BJ (cell line): ENCODE data around the gene ABCA7. TPM values are rescaled to one million over a fixed set of nuclear protein-coding genes. Genes with fewer than 3 reads are reported as not detected.

Source experiments
- CTCF ChIA-PET: fragments of 350-600 bp; formaldehyde crosslinking; extraction: SDS; loops from one replicate; lab custom pipeline; 2021; ENCODE audit warnings: antibody characterized with exemption, inconsistent platforms; lab: Yijun Ruan, JAX
- POLR2A ChIA-PET: fragments of 300-600 bp; sonication (Branson Sonifier 250); formaldehyde crosslinking; extraction: SDS; loops from one replicate; lab custom pipeline; 2021; ENCODE audit warnings: antibody characterized with exemption; lab: Charles Lee
- DNase-seq: peaks from one replicate; pipeline ENCODE4 v3.0.0-alpha.2; 2011; ENCODE audit warnings: low read depth
- H3K27me3 ChIP-seq: 2 replicates; pipeline ENCODE4 v1.6.0; 2011; ENCODE audit warnings: low read length; ENCODE audit not compliant: control insufficient read depth, insufficient read depth
- H3K36me3 ChIP-seq: 2 replicates; pipeline ENCODE4 v1.5.1; 2011; ENCODE audit warnings: low read length; ENCODE audit not compliant: control insufficient read depth, insufficient read depth
- H3K4me3 ChIP-seq: 2 replicates; pipeline ENCODE4 v1.5.1; 2011; ENCODE audit warnings: low read depth, mild to moderate bottlenecking, control low read depth, low read length
- CTCF ChIP-seq: IDR thresholded peaks from 2 replicates; pipeline ENCODE4 v1.5.1; 2011; ENCODE audit warnings: low read depth, mild to moderate bottlenecking, control low read depth, inconsistent platforms, low read length, moderate library complexity; ENCODE audit not compliant: insufficient read depth
- polyA plus RNA-seq: library from polyadenylated mRNA; depleted of rRNA; stranded (reverse); fragments of >200 nt; gene quantifications from 2 replicates; pipeline ENCODE4 v1.2.3, GENCODE V29; 2011

The ABCA7 gene
- polyA plus RNA-seq, 1 experiment = 1.9 TPM

- no peak for TF ChIP-seq CTCF
- Histone ChIP-seq H3K36me3 (peaks cover 48% of the 10 kb centered on the region), H3K4me3 (no peak overlapping the region), H3K27me3 (no peaks in the 10 kb centered on the region)
- ChIA-PET POLR2A (no interaction called here), CTCF (no interaction called here)
- no peak for DNase-seq
These were observed 68.6 kb downstream of the ABCA7 start for GRCh38 chr19:1108291-1109031.

DNA sequence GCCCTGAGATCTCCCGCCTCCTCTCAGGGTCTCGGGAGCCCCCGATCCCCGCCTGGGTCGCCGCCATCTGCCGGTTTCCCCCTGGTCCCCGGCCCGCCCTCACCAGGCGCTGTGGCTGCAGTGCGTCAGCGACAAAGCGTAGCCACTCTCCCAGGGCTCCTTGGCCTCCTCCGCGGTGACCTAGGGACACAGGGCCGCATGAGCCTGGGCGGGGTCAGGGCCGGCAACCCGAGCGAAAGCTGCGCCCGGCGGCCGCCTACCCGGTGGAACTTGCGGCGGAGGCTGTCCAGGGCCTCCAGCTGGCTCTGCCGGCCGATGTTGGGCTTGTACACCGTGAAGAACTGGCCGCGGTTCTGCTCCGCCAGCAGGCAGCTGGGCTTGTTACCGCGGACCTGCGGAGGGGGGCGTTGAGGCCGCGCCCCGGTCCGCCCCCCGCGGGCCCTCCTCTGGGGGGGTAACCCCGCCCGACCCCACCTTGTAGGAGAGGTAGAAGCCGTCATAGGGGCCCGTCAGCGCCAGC, 69.2 kb downstream of the ABCA7 start:
- CTCF ChIA-PET = no interaction called here
- no peak for DNase-seq

DNA sequence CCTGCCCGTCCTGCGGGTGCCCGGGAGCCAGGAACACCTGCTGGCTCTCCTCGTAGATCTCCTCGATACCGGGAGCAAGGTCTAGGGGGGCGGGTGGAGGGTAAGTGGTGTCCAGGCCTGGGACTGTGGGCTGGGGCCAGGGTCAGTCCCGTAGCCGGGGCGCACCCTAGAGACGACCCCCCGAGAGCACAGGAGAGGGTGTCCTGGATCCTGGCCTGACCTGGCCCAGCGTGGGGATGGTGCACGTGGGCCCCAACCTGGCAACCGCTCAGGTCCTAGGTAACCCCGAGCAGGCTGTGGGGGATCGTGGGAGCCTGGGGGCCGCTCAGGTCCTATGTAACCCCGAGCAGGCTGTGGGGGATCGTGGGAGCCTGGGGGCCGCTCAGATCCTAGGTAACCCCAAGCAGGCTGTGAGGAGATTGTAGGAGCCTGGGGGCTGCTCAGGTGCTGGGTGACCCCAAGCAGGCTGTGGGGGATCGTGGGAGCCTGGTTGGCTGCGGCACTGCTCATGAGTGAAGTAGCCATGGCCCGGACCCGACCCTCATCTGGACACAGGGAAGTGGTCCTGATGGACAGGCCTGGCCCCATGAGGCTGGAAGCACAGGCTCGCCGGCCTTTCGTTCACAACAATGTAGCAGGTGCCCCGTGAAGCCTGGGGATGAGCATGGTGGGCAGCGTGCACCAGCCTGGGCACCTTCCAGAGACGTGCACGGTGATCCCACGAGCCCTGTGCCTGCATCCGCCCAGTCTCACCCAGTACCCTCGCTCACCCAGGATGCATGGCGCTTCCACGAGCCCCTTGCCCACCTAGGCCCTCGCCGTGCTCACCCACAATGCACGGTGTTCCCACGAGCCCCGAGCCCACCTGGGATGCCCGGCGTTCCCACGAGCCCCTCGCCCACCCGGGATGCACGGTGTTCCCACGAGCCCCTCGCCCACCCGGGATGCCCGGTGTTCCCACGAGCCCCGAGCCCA, 70.1 kb downstream of the ABCA7 start:
- ChIA-PET CTCF (interaction anchor here (0.6 kb wide), 1 partner anchor 110 kb away, joined by 3 read pairs; no protein-coding TSS in a partner anchor), POLR2A (no interaction called here)
- no peak for DNase-seq
- peaks cover 55% of the 10 kb centered on the region for H3K36me3 ChIP-seq
- no peak for TF ChIP-seq CTCF
- H3K4me3 ChIP-seq = no peak overlapping the region
- H3K27me3 ChIP-seq = no peaks in the 10 kb centered on the region

More for the DNA sequence above, 69.2 kb downstream of the ABCA7 start:
- H3K27me3 ChIP-seq = no peaks in the 10 kb centered on the region
- peaks cover 52% of the 10 kb centered on the region for H3K36me3 ChIP-seq
- TF ChIP-seq CTCF = no peak
- POLR2A ChIA-PET = no interaction called here
- no peak overlapping the region for H3K4me3 ChIP-seq

- CTCF ChIA-PET = interaction anchor here (0.6 to 3.4 kb wide), 2 partner anchors 83 to 109 kb away, joined by 3 to 30 read pairs; no protein-coding TSS in a partner anchor
- peaks cover 57% of the 10 kb centered on the region for H3K36me3 ChIP-seq
- H3K27me3 ChIP-seq = no peaks in the 10 kb centered on the region
- no peak for DNase-seq
- no peak overlapping the region for H3K4me3 ChIP-seq
- TF ChIP-seq CTCF = no peak
- POLR2A ChIA-PET = no interaction called here
These were observed 71.1 kb downstream of the ABCA7 start for GRCh38 chr19:1110809-1111640.
